OCI-LY1 (cell line): Measurements from ENCODE around the gene GUCY1A2.

ENCODE experiments used
- H2AFZ ChIP-seq: fragments of 200-600 bp; sonication (generic), shearing (Covaris generic); 2 replicates; pipeline ENCODE4 v1.6.0; 2014; ENCODE audit warnings: antibody characterized with exemption, mild to moderate bottlenecking, low read length
- H3F3A ChIP-seq: fragments of 200-600 bp; sonication (generic), shearing (Covaris generic); 2 replicates; pipeline ENCODE4 v1.6.0; 2014; ENCODE audit warnings: mild to moderate bottlenecking, antibody characterized with exemption, low read length, moderate library complexity; ENCODE audit not compliant: insufficient read depth
- H3K27ac ChIP-seq: fragments of 200-600 bp; sonication (generic); 2 replicates; pipeline ENCODE4 v1.5.1; 2014; ENCODE audit warnings: low read length, mixed run types, mild to moderate bottlenecking, low read depth; ENCODE audit not compliant: poor library complexity, severe bottlenecking
- H3K27me3 ChIP-seq: fragments of 200-600 bp; sonication (generic); 2 replicates; pipeline ENCODE4 v1.6.0; 2014; ENCODE audit warnings: antibody characterized with exemption, mild to moderate bottlenecking, low read length, moderate library complexity; ENCODE audit not compliant: insufficient read depth
- H3K36me3 ChIP-seq: fragments of 200-600 bp; sonication (generic); 2 replicates; pipeline ENCODE4 v1.6.1; 2014; ENCODE audit warnings: mild to moderate bottlenecking, antibody characterized with exemption, low read length, moderate library complexity, mixed read lengths; ENCODE audit not compliant: insufficient read depth
- H3K4me1 ChIP-seq: fragments of 200-600 bp; sonication (generic); 2 replicates; pipeline ENCODE4 v1.5.1; 2014; ENCODE audit warnings: mild to moderate bottlenecking, low read length, moderate library complexity; ENCODE audit not compliant: insufficient read depth, severe bottlenecking
- H3K4me2 ChIP-seq: fragments of 200-600 bp; sonication (generic), shearing (Covaris generic); 2 replicates; pipeline ENCODE4 v1.6.1; 2014; ENCODE audit warnings: low read length
- H3K4me3 ChIP-seq: fragments of 200-600 bp; sonication (generic); 2 replicates; pipeline ENCODE4 v1.5.1; 2014; ENCODE audit warnings: low read length, low read depth, mild to moderate bottlenecking, mixed read lengths; ENCODE audit not compliant: poor library complexity, severe bottlenecking
- H3K79me2 ChIP-seq: fragments of 200-600 bp; shearing (Covaris generic); 2 replicates; pipeline ENCODE4 v1.6.1; 2016; ENCODE audit warnings: mixed run types, low read length, mixed read lengths; ENCODE audit not compliant: insufficient read depth
- H3K9ac ChIP-seq: fragments of 200-600 bp; sonication (generic), shearing (Covaris generic); 2 replicates; pipeline ENCODE4 v1.6.1; 2014; ENCODE audit warnings: mild to moderate bottlenecking, low read length, mixed read lengths
- H3K9me2 ChIP-seq: fragments of 200-600 bp; sonication (generic), shearing (Covaris generic); 2 replicates; pipeline ENCODE4 v1.6.1; 2014; ENCODE audit warnings: low read depth, mild to moderate bottlenecking, low read length, mixed read lengths
- H3K9me3 ChIP-seq: fragments of 200-600 bp; shearing (Covaris generic); 2 replicates; pipeline ENCODE4 v1.6.1; 2014; ENCODE audit warnings: low read length, mixed read lengths
- H4K20me1 ChIP-seq: fragments of 200-600 bp; sonication (generic), shearing (Covaris generic); 2 replicates; pipeline ENCODE4 v1.6.0; 2016; ENCODE audit warnings: mild to moderate bottlenecking, low read length; ENCODE audit not compliant: insufficient read depth
- EZH2 ChIP-seq: fragments of 200-600 bp; sonication (generic), shearing (Covaris generic); IDR thresholded peaks from 2 replicates; pipeline ENCODE4 v1.8.0; 2017; ENCODE audit warnings: borderline replicate concordance, mixed run types, mild to moderate bottlenecking, antibody characterized with exemption, low read length, moderate library complexity, mixed read lengths
- TF ChIP-seq, protein P1 (sequence below): fragments of 200-600 bp; sonication (generic), shearing (Covaris generic); IDR thresholded peaks from 2 replicates; pipeline ENCODE4 v1.5.1; 2017; ENCODE audit warnings: mild to moderate bottlenecking, antibody characterized with exemption, low read length, moderate library complexity, mixed read lengths

The GUCY1A2 gene

DNA sequence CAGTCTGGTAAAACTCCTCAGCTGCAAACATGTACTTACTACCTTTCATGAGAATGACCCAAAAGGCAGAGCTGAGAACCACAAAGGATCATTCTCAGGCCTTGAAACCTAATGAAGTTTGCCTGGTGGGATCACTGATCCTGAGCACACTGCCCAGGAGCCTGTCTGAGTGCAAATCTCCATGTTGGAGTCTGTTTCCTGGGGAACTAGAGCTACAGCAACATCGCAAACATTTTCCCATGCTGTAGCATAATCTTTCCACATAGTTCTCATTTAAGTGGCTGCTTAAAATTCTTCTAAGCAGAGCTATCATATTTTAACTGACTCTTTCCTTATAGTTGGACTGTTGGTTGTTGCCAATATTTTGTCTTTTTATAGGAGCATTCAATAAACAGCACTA, 58.5 kb downstream of the GUCY1A2 start:
- no peaks in the 10 kb centered on the region for H3K9me3 ChIP-seq
- no peak overlapping the region for H2AFZ ChIP-seq
- H3K27ac ChIP-seq: no peak overlapping the region
- no peak overlapping the region for H3K9ac ChIP-seq
- no peaks in the 10 kb centered on the region for H3K79me2 ChIP-seq
- no peaks in the 10 kb centered on the region for H3F3A ChIP-seq
- no peaks in the 10 kb centered on the region for H3K27me3 ChIP-seq
- no peak overlapping the region for H3K4me3 ChIP-seq
- no peaks in the 10 kb centered on the region for H4K20me1 ChIP-seq
- no peak overlapping the region for H3K4me2 ChIP-seq
- no peaks in the 10 kb centered on the region for H3K4me1 ChIP-seq
- H3K9me2 ChIP-seq: no peaks in the 10 kb centered on the region
- H3K36me3 ChIP-seq: no peaks in the 10 kb centered on the region
- TF ChIP-seq, protein P1, sequence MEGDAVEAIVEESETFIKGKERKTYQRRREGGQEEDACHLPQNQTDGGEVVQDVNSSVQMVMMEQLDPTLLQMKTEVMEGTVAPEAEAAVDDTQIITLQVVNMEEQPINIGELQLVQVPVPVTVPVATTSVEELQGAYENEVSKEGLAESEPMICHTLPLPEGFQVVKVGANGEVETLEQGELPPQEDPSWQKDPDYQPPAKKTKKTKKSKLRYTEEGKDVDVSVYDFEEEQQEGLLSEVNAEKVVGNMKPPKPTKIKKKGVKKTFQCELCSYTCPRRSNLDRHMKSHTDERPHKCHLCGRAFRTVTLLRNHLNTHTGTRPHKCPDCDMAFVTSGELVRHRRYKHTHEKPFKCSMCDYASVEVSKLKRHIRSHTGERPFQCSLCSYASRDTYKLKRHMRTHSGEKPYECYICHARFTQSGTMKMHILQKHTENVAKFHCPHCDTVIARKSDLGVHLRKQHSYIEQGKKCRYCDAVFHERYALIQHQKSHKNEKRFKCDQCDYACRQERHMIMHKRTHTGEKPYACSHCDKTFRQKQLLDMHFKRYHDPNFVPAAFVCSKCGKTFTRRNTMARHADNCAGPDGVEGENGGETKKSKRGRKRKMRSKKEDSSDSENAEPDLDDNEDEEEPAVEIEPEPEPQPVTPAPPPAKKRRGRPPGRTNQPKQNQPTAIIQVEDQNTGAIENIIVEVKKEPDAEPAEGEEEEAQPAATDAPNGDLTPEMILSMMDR: no peak
- TF ChIP-seq EZH2: no peak

DNA sequence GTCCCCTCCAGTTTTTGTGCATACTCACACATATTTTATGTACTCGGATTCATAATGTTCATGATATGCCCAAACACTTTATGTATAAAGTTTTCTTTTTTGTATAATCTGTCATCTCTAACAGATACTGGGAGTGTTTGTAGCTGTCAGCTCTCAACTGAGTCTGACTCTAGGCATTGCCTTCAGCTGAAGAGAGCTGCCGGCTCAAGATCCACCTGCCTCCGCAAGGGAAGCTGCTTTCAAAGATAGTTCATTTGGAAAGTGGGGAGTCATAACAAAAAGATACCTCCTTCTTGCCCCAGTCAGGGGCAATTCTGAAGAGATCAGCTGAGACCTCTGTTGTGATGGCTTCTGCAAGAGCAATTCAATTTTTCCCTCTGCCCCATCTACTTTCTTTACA, 58.9 kb downstream of the GUCY1A2 start:
- Histone ChIP-seq H4K20me1 (no peaks in the 10 kb centered on the region), H3K4me1 (no peaks in the 10 kb centered on the region), H3K27ac (no peak overlapping the region), H3K79me2 (no peaks in the 10 kb centered on the region), H3K9me2 (no peaks in the 10 kb centered on the region), H3K4me2 (no peak overlapping the region), H2AFZ (no peak overlapping the region), H3K36me3 (no peaks in the 10 kb centered on the region), H3K9me3 (no peaks in the 10 kb centered on the region), H3F3A (no peaks in the 10 kb centered on the region), H3K4me3 (no peak overlapping the region), H3K27me3 (no peaks in the 10 kb centered on the region), H3K9ac (no peak overlapping the region)
- TF ChIP-seq EZH2: no peak
- TF ChIP-seq, protein P1: no peak

DNA sequence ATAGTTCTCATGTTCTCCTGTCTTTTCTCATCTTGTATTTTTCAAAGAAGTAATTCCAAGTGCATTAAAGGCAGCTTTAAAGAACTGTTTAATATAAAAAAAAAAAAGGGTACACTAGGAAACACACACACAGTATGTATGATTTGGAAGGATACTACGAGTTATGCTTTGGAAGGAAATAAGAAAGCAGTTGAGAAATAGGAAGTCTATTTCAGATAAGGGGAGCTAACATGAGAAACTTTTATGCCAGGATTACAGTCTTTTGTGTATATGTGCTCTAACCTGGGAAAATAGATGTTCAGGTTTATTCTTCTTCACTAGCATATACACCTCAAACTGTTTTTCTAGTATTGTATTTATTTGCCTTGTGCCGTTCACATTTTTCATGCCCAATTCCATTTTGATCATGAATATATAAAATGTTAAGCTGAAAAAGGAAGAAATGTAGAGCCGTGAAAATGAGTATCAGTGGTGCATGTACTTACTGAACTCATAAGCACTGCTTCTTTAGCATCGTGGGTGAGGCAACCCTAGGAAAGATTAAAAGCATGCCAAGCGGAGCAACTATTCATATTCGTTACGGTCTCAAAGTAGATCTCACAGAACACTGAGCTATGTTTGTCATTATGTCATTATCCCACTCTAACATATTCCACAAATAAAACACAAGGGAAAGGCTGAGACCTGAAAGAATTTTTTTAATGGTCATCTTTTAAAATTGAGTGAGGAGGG, 59.6 kb downstream of the GUCY1A2 start:
- no peaks in the 10 kb centered on the region for H3K9me2 ChIP-seq
- H3K4me2 ChIP-seq: no peak overlapping the region
- no peak overlapping the region for H3K9ac ChIP-seq
- no peaks in the 10 kb centered on the region for H3F3A ChIP-seq
- no peaks in the 10 kb centered on the region for H3K36me3 ChIP-seq
- no peaks in the 10 kb centered on the region for H3K79me2 ChIP-seq
- H3K9me3 ChIP-seq: no peaks in the 10 kb centered on the region
- no peaks in the 10 kb centered on the region for H4K20me1 ChIP-seq
- no peak overlapping the region for H2AFZ ChIP-seq
- TF ChIP-seq, protein P1: no peak
- TF ChIP-seq EZH2: no peak
- no peaks in the 10 kb centered on the region for H3K4me1 ChIP-seq
- H3K27ac ChIP-seq: no peak overlapping the region
- no peaks in the 10 kb centered on the region for H3K27me3 ChIP-seq
- H3K4me3 ChIP-seq: no peak overlapping the region
